Endothelial cell of hepatic sinusoid (primary cell): ENCODE measurements around the gene MYO15A.

Experiments
- in situ Hi-C: cut with HindIII; loops from 2 replicates; pipeline ENCODE4 v1.10.0; 2017; ENCODE audit warnings: low sequenced_read_pairs

MYO15A gene

DNA sequence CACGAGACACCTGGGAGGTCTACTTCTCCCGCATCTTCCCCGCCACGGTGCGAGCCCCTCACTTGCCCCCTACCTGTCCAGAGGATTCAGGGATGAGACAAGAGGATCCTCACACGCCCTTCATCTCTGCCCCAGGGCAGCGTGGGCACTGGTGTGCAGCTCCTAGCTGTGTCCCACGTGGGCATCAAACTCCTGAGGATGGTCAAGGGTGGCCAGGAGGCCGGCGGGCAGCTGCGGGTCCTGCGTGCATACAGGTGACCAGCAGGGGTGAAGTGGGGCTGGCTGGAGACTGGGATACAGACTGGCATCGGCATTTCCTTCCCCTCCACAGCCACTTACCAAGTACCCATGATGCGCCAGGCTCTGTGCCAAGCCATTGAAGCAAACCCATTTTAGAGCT lies 46.6 kb downstream of the MYO15A start:
- in situ Hi-C loops = no loop called here

DNA sequence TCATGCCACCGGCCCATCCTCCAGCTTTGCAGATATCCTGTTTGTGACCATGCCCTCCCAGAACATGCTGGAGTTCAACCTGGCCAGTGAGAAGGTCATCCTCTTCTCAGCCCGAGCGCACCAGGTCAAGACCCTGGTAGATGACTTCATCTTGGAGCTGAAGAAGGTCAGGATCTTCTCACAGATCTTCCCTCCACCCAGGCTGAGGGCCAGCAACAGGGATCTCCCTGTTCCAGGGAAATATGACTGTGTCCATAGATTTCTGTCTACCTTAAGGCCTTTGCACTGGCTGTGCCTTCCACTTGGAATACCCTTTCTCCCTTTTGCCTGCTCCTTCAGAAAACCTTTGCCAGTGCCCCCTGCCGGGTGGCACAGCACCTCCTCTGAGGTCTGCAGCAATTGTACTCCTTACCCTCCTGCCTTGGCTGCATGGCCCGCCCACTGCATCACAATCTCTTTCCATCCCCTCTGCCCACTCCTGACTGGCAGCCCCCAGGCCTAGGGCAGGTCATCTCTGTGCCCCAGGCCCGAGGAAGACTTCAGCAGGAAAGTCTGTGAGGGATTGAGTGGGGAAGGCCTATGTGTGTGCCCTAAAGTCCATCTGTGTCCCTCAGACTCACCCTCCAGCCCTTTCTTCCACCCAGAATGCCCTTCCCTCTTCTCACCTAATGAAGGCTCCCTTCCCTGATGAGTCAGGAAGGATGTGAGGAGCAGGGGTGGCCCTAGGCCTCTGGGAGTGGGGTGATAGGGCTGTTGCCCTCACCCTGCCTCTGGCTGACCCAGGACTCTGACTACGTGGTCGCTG lies 47.8 kb downstream of the MYO15A start:
- in situ Hi-C loops = no loop called here

DNA sequence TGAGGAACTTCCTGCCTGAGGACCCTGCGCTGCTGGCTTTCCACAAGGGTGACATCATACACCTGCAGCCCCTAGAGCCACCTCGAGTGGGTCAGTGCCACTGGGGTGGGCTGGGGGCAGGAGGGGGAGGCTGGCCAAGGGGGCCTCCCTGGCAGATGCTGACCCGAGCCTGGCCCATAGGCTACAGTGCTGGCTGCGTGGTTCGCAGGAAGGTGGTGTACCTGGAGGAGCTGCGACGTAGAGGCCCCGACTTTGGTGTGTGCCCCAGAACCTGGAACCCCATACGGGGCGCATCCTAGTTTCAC lies 48.4 kb downstream of the MYO15A start:
- in situ Hi-C loops = no loop called here

DNA sequence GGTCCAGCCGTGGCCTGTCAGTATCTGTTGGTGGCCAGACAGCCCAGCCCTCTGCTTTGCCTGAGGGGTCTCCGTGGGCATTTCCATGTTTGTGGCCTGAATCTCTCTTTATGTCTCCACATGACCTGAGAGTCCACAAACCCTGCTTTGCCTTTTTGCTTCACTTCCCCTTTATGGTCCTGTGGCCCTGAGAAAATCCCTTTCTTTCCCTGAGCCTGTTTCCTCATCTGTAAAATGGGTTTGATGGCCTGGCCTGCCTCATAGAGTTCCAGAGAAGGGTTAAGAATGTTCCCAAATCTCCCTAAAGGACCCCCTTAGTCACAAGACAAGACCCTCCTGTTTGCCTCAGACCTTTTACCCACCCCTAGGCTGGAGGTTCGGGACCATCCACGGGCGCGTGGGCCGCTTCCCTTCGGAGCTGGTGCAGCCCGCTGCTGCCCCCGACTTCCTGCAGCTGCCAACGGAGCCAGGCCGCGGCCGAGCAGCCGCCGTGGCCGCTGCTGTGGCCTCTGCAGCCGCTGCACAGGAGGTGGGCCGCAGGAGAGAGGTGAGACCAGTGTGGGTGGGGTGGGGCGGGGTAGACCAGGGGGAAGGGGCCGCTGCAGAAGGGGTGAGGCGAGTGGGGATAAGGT lies 48.9 kb downstream of the MYO15A start:
- in situ Hi-C loops = no loop called here

DNA sequence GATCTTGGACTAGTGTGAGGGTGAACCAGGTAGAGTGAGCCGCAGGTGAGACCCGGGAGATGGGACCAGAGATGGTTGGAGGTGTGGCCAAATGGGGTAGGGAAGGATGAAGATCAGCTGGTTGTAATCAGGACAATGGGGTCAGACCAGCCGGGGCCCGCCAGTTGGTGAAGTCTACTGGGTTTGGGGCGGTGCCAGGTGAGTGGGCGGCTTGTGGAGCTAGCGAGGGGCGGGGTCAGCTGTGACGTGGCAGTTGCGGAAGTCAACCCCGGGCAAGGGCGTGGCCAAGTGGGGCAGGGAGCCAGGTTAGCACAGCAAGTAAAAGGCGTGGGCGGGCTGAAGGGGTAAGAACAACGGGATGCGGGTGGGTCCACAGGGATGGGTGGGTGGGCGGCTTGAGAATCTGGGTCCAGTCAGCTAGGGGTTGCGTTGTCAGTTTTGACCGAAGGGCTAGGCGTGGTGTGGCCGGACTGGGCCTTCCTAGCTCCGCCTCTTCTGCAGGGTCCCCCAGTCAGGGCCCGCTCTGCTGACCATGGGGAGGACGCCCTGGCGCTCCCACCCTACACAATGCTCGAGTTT lies 49.6 kb downstream of the MYO15A start:
- in situ Hi-C loops = no loop called here

DNA sequence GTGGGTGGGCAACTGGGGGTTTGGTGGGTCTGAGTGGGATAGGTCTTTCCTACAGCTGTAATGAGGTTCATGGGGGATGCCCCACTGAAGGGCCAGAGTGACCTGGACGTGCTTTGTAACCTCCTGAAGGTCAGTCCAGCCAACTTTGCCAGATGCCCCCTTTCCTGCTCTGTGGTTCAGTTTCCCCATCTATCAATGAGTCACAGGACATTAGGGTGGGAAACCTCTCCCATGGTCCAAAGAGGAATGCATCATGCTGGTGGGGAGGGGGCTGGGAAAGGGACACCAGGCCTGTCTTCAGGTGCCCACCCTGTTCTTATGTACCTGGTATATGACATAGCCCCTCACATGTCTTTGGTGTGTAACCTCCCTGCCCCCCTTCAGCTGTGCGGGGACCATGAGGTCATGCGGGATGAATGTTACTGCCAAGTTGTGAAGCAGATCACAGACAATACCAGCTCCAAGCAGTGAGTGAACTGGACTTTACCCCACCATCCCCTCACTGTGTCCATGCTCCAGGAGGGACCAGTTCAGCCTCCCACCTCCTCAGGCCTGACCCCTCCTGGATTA lies 51.1 kb downstream of the MYO15A start:
- in situ Hi-C loops = no loop called here

DNA sequence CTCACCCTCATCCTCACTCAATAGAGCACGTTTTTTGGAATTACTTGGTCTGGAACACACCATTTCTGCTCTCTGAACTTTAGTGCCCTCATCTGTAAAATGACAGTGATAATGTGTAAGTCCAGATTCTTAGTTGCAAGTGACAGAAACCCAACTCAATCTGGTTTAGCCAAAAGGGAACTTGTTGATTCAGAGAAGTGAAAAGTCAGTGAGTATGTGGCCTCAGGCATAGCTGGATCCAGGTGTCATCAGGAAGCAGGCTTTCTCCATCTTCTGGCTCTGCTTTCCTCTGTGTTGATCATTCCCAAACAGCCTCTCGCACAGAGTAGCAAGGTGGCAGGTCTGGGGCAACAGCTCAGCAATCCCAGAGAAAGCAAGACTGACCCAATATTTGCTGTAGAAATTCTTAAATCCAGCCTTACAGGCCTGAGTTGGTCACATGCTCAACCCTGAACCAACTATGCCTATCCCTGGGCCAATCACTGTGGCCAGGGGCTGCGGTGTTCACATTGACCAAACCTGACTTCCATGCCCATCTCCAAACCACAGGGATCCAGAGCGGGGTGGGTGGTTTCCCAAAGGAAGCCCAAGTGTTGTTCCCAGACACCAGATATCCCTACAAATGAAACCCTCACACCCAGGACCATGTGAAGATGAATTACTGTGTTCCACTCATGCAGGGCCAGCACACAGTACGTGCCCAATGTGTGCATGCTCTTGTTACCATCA lies 51.7 kb downstream of the MYO15A start:
- in situ Hi-C loops = no loop called here

DNA sequence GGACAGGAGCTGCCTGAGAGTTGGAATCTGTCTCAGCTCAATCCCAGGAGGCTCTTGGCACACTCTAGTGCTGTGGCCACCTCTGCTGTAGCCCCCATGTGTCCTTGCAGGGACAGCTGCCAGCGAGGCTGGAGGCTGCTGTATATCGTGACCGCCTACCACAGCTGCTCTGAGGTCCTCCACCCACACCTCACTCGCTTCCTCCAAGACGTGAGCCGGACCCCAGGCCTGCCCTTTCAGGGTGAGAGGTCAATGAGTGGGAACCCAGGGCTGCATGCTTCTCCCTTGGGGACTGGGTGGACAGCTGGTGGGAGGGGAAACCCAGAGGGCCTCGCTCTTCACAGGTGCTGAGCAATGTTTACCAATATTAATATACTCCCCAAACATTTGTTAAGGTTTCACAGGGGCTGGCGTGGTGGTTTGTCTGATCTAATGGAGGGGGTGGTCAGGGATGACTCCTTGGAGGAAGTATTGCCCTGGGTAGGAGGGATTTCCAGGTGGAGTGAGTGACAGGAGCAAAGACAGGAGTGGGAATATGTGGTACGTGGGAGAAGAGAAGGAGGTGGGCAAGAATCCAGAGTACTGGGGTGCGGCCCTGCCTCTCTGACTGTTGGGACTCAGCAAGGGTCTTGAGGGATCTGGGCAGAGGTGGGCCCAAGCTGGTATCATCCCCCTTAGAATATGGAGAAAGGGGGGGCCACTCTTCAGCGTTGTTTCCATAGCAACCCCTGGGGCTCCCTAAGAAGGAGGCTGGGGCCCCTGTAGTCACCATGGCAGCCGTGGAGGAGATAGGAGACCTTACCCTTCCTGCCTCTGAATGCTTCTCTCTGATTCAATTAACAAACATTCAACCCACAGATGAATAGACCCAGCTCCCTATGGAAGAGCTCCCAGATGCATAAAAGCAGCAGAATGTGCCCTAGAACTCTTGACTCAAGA lies 52.9 kb downstream of the MYO15A start:
- in situ Hi-C loops = no loop called here

DNA sequence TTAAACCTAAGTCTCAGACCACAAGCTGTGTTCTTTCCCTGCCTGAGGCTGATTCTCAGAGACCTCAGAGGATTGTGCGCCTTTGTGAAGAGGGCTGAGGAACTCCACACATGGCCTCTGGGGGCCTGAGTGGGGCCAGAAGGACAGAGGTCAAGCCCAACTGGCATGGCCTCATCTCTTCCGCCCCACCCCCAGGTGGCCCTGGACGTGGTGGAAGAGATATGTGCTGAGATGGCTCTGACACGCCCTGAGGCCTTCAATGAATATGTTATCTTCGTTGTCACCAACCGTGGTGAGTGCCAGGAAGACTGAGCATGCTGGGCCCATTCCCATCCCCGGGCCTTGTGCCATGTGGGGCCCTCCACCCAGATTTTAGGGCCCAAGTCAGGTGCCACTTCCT lies 55.0 kb downstream of the MYO15A start:
- in situ Hi-C loops = no loop called here

DNA sequence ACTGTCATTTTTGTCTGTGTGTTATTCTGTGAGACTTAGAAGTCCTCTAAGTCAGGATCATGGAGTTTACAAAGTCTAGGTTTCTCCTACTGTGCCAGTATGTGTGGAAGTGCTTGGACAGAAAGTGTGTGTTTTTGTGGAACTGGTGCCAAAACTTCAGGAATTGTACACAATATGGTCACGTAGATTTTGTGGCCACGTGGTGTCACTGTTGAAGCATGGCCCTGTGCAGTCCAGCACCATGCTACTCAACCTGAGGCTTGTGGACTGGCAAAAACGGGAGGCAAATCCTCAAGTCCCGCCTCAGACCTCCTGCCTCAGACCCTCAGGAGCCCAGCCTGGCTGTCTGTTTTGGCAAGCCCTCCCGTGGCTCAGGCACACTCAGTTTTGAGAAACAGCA lies 58.3 kb downstream of the MYO15A start:
- in situ Hi-C loops = no loop called here

DNA sequence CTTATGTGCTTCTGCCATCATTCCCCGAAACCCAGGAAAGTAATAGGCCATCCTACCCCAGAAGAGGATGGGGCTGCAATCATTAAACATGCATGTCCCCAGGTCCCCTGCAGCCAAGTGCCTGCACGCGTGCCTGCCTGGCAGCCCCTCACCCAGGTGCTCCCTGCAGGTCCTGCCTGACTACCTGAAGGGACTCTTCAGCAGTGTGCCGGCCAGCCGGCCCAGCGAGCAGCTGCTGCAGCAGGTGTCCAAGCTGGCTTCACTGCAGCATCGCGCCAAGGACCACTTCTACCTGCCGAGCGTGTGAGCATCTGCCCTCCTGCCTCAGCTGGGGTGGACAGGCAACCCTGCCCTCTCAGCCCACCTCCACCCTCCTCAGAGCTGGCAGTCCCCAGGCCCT lies 58.9 kb downstream of the MYO15A start:
- in situ Hi-C loops = no loop called here

DNA sequence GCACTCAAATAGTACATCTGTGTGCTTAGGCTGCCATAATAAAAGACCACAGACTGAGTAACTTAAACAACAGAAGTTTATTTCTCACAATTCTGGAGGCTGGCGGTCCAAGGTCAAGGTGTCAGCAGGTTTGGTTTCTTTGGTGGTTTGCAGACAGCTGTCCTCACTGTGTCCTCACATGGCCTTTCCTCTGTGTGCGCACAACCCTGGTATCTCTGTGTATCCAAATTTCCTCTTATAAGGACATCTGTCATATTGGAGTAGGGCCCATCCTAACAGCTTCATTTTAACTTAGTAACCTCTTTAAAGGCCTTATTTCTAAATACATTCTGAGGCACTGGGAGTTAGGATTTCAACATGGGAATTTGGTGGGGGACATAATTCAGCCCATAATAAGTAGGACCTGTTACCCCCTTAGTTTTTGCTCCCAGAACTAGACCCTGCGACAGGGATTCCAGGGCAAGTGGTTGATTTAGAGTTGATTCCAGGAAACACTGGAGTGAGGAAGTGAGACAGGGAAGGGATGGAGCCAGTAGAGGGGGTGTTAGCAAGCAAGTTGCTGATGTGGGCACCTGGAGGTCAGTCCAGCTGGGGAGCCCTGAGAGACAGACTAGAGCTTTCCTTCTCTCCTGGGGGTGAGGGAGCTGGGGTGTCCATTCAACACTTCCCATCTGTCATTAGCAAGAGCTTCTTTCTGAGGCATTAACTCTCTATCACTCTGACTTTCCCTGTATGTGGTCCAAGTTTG lies 64.1 kb downstream of the MYO15A start:
- in situ Hi-C loops = no loop called here

DNA sequence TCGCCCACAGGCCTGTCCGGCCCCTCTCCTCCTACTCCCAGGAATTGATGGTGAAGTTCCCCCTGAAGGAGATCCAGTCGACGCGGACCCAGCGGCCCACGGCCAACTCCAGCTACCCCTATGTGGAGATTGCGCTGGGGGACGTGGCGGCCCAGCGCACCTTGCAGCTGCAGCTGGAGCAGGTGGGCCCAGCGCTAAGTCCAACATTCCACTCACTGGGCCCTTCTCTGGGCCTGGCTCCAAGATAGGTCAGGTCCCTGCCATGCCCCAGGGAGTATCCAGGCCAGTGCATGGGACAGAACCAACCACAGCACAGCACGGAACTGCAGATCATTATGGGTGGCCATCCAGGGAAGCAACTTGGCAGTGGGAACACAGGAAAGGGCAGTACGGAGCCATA lies 65.2 kb downstream of the MYO15A start:
- in situ Hi-C loops = no loop called here

DNA sequence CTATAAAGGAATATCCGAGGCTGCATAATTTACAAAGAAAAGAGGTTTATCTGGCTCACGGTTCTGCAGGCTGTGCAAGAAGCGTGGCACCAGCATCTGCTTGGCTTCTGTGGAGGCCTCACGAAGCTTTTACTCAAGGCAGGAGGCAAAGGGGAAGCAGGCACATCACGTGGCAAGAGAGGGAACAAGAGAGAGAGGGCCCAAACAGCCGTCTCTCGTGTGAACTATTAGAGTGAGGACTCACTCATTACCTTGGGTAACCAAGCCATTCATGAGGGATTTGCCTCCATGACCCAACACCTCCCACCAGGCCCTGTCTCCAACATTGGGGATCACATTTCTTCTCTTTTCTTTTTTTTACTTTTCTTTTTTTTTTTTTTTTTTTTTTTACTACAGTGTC lies 67.6 kb downstream of the MYO15A start:
- in situ Hi-C loops = no loop called here

DNA sequence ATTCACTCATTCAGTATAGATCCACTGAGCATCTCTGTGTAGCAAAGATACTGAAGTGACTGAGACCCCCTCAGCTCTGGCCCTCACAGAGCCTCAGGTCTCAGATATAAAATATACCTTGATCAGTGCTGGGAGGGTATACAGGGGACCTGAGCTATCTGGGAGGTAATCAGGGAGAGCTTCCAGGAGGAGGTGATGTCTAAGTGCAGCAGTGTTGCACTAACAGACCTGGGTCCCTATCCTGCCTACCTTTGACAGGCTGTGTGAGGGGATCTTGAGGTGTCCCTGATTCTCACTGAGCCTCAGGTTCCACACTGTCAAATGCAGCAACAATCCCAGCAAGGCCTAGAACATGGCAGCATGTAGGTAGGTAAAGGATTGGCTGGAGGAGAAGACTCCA lies 68.6 kb downstream of the MYO15A start:
- in situ Hi-C loops = no loop called here

DNA sequence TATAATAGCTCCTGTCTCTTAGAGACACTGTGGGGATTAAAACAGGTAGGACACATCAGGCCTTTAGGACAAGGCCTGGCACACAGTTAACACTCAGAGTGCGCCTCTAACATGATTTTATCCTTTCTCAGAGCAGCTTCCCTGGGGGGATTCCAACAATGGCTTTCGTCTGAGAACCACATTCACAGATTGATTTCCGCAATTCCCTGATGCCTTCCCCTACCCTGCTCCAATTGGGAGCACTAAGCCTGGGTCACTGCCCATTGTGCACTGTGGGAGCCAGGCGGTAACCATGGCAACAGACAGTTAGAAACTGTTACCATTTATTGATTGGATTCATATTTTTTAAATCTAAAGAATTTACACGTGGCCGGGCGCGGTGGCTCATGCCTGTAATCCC lies 69.2 kb downstream of the MYO15A start:
- in situ Hi-C loops = no loop called here

DNA sequence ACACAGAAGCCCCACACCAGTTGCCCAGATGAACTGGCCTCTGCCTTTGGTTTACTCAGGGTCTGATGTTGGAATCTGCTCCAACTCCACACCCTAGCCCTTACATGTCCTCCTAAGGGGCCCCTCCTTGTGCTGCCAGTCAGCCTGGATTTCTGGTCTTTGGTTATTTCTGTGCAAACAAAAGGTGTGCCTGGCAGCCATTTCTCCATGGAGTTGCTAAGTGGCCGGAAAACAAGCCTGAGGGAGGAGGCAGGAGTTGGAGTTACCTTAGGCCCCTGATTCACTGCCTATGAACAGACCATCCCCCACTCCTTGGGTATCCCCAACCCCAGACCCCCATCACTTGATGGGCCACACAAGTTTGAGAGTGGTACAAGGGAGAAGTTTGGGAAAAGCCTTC lies 70.6 kb downstream of the MYO15A start:
- in situ Hi-C loops = no loop called here

DNA sequence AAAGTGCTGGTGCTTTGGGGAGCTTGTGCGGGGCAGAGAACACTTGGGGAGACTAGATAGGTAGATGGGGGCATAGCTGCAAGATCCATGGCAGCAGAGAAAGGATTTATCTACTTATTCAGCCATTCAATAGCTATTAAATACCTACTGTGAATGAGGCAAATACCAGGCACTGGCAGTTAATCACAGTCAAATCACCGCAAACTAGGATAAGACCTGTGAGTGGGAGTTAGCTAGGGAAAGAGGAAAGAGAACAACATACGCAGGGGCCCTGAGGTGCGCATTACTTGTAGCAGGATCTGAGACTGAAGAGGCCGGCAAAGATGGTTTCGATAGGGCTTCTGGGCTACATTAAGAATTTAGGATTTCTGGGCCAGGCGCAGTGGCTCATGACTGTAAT lies 71.2 kb downstream of the MYO15A start:
- in situ Hi-C loops = no loop called here

DNA sequence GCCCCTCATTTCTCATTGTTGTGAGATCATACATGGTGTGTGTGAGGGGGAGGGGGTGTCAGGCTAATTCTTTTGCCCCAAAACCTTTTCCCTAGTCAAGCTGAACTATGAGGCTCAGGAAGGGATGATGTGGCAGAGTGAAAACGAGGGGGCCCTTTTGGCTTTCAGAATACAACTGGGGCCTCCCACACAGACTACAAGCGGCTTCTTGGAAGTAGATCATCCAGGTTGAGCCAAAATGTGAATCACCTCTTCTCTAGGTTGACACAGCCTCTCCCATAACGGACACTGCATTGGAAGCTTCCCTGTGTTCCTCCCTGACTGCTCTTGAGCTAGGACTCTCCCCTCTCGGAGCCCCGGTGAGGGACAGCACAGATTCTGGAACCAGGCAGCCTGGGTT lies 72.8 kb downstream of the MYO15A start:
- in situ Hi-C loops = no loop called here
